Esophagus squamous epithelium (tissue), 4 donors: ENCODE data around the gene C19orf81.

Source experiments
- CTCF ChIP-seq, 6 experiments: fragments of 450-650 bp in 4 of 6; fragments of 200-600 bp in 2 of 6; sonication (generic) in 2 of 6; IDR thresholded peaks; one replicate each; pipeline ENCODE4 v1.5.1; 2016 to 2019; ENCODE audit warnings: antibody characterized with exemption in 6 of 6, mild to moderate bottlenecking in 4 of 6, moderate library complexity in 4 of 6
- POLR2A ChIP-seq, 4 donors: fragments of 450-650 bp; IDR thresholded peaks; one replicate each; pipeline ENCODE4 v1.6.1; 2017; ENCODE audit warnings: antibody characterized with exemption in 4 of 4, mild to moderate bottlenecking in 4 of 4, moderate library complexity in 3 of 4

GRCh38 chr19:50646074-50646807, 3.0 kb upstream of the C19orf81 start:
- TF ChIP-seq CTCF (IDR thresholded peaks at IDR 0.05): no peak
- TF ChIP-seq POLR2A (IDR thresholded peaks at IDR 0.05): no peak
